ENCODE data around the gene FHL2. TPM values are rescaled to one million over a fixed set of nuclear protein-coding genes. Genes with fewer than 3 reads are reported as not detected.
A peak's percentile ranks its signal among the peaks of the same experiment; 100 is the strongest.

FHL2 gene
- total and polyA plus RNA-seq, 9 of the 15 experiments (the other 6 are each of a cell fraction or from before 2014, with no cell fraction given), result 7.5 to 33.1 (median 23.9) TPM

- TF ChIP-seq RNF219 (CRISPR knock-in tag; IDR thresholded peaks at IDR 0.05) (no peak), SIN3A (IDR thresholded peaks at IDR 0.05; ENCODE audit: borderline replicate concordance in 2 of 2, control insufficient read depth in 1 of 2, low read depth in 2 of 2, low read length in 2 of 2) (peak; percentile 33 to 72), CREM (IDR thresholded peaks at IDR 0.05; ENCODE audit: low read depth) (peak; percentile 99), MYNN (IDR thresholded peaks at IDR 0.05) (no peak), MYNN (CRISPR knock-in tag; IDR thresholded peaks at IDR 0.05) (no peak), BACH1 (tag; IDR thresholded peaks at IDR 0.05) (0 out of 2 replicates have a peak, but pooled peaks have one; percentile 50), ZBTB49 (CRISPR knock-in tag; IDR thresholded peaks at IDR 0.05; ENCODE audit: borderline replicate concordance) (no peak), ZC3H4 (CRISPR knock-in tag; IDR thresholded peaks at IDR 0.05; ENCODE audit: borderline replicate concordance) (no peak), CC2D1A (IDR thresholded peaks at IDR 0.05) (peak; percentile 67), ZNF263 (CRISPR knock-in tag; IDR thresholded peaks at IDR 0.05; ENCODE audit: borderline replicate concordance) (no peak; the same call in 1 of the 2 replicates), HMBOX1 (IDR thresholded peaks at IDR 0.05) (no peak), ZNF584 (CRISPR knock-in tag; IDR thresholded peaks at IDR 0.05; ENCODE audit: low read depth) (no peak), NCOR1 (IDR thresholded peaks at IDR 0.05) (0 out of 2 replicates have a peak, but pooled peaks have one; percentile 20), ERF (CRISPR knock-in tag; IDR thresholded peaks at IDR 0.05) (0 out of 2 replicates have a peak, but pooled peaks have one; percentile 34), NCOA1 (IDR thresholded peaks at IDR 0.05; ENCODE audit: low read depth) (peak; percentile 62; the same call in 1 of the 2 replicates), ZBTB34 (CRISPR knock-in tag; IDR thresholded peaks at IDR 0.05) (no peak), CBX5 (IDR thresholded peaks at IDR 0.05; ENCODE audit: borderline replicate concordance, low read depth) (no peak)
- TF ChIP-seq, protein P1, sequence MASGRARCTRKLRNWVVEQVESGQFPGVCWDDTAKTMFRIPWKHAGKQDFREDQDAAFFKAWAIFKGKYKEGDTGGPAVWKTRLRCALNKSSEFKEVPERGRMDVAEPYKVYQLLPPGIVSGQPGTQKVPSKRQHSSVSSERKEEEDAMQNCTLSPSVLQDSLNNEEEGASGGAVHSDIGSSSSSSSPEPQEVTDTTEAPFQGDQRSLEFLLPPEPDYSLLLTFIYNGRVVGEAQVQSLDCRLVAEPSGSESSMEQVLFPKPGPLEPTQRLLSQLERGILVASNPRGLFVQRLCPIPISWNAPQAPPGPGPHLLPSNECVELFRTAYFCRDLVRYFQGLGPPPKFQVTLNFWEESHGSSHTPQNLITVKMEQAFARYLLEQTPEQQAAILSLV (tag; IDR thresholded peaks at IDR 0.05), result no peak
Measured at GRCh38 chr2:105337122-105338019, 61.5 kb downstream of the FHL2 start, which contains the start of gene C2orf49 (continued).
